HL-60/S4 (cell line): ENCODE measurements around the gene LINGO1.

Experiments used
- in situ Hi-C: fragments of 300-500 bp; cut with MboI; formaldehyde crosslinking; loops from 2 replicates; pipeline ENCODE4 v1.14.3; 2022; ENCODE audit warnings: low sequenced_read_pairs

Gene LINGO1

DNA sequence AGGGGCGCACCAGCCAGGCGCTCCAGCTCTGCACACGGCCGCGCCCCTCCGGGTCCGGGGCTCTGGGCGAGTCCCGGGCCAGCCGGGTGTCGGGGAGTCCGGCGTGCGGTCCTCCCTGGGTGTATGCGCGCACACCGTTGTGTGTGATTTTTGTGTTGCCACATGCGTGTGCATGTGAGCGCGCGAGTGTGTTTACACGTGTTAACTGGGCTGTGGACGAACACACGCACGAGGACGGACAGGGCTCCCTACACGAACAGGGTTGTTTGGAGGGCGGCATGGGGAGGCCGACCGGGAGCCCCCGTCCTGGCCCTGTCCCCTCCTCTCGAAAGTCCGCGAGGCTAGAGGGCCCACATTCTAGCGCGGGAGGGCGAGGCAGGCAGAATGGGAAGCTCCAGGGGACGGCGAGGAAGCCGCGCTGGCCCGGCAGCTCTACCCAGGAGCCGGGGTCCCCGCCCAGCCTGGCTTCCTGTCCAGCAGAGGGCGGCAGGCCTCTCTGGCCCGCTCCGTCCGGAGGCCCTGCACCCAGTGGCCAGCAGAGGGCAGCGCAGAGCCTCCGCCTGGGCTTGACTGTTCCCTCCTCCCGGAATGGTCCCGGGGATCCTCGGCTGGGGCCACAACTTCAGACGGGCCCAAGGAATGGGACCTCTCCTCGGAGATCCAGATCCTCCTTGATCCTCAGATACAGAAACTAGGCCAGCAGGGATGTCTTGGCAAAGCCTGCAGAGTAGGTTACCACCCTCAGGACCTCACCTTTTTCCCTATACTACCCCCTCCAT is 611 bp upstream of the LINGO1 start:
- in situ Hi-C loops: no loop called here

DNA sequence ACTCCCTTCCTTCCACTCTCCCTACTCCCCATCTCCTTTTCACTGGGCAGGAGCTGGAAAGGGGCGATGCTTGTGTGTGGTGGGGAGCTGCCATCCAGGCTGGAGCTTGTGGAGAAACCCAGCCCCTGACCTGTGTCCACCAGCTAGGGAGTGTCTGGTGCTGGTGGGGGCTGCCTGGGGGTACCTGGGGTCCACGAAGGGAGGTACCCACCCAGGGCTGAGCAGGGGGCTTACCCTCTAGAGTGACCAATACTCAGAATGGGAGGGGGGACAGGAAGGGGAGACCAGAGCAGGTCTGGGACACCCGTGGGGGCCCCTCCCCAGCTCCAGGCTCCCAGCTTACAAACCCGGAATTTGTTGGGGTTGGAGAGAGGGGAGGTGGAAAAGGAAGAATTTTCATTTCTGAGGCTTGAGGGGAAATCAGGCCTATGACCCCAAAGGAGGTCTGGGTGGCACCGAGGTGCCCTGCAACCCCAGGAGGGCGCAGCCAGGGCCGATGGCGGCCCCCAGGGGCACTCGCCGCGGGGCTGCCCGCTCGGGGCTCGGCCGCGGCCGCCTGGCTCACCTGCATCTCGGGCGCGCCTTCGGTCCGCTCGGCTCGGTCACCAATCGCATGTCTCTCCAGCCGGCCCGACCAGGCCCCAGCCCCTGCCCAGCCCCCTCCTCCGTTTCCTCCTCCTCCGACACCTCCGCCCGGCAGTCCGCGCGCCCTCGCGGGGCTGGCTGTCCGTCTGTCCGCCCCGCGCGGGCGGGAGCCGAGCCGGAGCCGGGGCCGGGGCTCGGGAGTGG is 773 bp downstream of the LINGO1 start:
- in situ Hi-C loops: no loop called here

DNA sequence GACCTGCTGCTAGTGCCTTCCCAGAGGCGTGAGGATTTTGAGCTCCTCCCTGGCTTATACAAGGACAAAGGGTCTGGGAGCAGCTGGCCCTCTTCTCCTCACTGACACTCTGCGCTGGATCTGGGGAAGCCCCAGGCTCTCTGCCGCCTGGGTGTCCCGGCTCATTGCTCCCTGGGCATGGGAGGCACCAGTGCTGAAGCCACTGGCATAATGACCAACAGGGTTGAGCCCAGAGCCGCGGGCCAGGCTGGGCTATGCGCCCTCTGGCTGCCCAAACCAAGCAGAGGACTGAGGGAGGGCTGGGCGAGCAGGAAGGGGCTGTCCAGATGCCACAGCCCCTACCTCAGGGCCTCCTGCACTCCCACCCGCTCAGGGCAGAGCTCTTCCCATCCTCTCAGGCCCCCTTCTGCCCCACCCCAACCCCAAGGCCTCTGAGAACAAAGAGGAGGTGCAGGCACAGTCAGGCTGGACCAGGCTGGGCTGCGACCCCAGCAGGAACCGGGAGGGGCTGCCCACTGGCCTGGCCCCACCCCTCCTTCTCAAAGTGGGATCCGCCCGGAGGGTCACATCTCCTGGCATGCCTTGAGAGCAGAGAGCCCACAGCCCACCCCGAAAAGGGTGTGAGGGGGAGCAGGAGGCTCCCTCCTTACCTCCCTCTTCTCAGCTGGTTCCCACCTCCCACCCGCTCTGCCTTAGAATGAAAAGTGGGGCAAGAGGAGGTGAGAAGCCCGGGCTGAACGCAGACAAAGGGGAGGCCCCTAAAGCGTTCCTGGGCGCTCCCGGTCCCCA is 1.6 kb downstream of the LINGO1 start:
- in situ Hi-C loops: no loop called here

DNA sequence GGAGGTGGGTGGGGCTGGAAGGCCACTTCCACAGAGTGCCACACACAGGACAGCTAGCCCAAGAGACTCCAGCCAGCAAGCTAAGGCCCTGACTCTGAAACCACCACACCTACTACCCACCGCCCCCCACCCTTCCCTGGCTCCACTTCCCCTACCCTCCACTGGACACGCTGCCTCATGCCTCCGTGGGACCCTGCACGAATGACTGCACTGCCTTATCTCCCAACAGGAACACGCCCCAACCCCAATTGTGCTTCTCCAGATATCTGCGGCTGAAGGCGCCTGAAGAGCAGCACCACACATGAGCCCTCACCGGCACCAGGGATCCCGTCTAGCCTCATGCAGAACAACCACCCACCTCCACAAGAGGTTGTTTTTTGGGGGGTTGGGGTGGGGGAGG is 2.7 kb downstream of the LINGO1 start:
- in situ Hi-C loops: no loop called here

DNA sequence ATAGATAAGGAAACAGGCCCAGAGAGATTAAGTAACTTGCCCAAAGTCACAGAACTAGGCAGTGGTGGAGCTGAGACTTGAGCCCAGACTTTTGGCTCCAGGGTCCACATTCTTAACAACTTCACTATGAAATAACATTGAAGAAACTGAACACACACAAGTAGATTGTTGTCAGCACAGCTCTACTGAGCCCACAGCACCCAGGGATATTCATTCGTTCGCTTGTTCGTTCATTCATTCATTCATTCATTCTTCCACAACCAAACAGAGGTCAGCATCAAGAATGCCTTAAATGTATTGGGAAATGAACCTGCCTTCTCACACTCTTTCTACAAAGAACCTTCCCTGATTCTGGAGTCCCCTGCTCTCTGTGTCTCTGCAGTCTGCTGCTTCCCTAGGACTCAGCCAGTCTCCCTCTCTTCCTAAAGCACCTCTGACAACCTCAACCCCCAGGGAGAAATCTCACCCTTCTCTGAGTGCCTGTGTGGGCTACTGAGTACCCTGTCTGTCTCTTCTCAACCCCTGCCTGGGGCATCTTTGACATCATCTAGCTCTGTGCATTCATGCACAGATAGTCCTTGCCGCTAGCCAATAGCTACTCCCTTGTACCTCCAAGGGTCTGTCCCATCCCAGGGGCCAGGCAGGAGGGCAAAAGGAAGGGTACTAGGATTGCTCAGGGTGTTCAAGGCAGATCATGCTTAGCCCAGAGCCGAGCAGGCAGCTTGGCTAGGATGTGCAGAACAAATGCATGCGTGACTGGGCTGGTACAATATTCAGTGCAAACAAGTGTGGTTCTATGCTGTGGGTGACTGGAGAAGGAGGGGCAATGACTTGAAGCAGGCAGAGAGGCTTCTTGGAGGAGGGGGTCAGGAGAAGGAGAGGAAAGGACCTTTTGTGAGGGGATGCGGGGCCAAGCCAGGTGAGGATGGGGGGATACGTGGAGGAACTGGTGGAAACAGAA is 3.4 kb downstream of the LINGO1 start:
- in situ Hi-C loops: no loop called here

DNA sequence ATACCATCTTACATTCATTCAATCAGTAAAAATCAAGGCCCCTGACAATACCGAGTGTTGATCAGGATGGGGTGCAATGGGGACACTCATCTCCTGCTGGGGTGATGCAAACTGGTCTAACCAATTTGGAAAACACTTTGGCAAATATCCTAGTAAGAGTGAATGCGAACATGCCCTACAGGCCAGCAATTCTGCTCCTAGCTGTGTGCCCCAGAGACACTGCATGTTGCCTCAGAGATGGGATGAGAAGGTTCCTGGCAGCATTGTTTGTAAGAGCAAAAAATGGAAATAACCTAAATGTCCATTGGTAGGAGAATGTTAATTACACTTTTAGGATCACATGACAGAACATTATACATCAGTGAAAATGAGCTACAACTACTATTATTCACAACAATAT is 4.7 kb downstream of the LINGO1 start:
- in situ Hi-C loops: no loop called here

DNA sequence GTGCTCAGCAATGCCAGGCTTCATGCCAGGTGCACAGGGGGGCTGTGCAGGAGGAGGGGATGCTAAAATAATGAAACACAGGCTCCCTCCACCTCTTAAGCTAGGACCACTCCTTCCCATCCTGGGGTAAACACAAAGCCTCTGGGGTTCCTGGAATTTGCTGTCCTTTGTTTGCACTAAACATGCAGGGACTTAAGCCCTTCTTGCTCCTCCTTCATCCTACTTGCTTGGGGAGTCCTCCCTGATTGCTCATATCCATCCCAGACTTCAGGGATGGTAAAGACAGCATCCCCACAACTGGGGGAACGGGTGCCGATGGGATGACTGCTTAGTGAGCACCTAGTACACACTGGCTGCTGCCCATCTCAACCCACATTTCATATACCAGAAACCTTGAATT is 5.1 kb downstream of the LINGO1 start:
- in situ Hi-C loops: no loop called here

DNA sequence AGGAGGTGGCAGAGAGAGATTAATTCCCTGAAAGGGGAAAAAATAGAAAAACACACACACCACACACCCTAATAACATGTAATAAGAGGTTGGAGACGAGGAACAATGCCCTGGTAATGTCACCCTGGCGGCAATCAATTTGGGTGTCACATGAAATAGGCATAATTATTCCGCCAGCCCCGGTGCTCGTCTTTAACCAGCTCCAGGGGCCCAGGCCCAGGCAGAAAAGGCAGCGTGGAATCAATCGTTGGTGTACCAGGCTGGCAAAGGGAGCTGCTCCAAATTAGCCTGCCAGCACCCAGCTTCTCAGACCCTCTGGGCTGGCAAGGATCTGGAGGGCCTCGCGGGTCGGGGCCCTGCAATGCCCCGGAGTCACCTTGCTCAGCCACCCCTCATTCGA is 5.6 kb downstream of the LINGO1 start:
- in situ Hi-C loops: no loop called here

DNA sequence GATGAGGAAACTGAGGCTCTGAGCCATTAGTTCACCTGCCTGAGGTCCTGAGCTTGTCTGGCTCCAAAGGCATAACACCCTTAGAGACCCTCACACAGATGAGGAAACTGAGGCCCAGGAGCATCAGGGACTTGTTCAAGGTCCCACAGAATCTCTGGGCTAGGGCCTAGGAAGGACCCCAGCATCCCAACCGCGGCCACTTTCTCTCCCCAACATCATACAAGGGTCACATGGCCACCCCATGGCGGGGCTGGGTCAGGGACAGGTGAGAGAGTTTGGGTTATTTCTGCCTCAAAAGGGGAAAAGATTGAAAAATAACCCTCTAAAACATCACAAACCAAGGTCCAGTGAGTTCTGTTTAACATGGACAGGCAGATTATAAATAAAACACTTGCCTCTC is 6.7 kb downstream of the LINGO1 start:
- in situ Hi-C loops: no loop called here

DNA sequence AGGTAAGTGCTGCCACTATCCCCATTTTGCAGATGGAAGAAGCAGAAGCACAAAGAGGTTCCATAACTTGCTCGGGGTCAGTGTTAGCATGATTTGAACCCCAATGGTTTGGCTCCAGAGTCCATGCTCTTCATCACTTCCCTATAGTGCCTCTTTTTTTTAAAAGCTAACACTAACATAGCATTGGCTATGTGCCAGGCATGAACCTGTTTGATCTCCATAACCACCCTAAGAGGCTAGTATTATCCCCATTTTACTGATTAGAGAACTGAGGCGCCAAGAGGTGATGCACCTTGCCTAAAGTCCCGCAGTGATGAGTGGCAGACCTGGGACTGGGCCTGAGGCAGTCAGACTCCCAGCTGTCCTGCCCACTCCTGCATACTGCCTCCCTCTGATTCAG is 7.3 kb downstream of the LINGO1 start:
- in situ Hi-C loops: no loop called here

DNA sequence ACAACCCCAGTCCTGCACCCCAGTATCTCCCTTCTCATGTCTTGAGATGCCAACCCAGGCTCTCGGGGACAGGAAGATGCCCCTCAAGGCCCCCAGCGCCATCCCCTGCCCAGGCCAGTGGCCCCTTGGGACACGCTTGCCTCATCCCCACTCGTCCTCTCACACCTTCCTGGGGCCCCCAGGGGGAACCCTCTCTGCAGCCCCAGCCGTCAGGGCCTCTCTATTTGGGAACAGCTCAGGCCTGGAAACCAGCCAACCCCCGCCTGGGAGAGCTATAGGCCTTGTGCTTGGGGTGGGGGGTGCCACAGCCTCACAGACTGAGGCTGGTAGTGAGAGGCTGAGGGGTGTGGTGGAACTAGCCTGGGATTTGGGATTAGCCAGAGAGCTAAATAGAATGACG is 7.8 kb downstream of the LINGO1 start:
- in situ Hi-C loops: no loop called here

DNA sequence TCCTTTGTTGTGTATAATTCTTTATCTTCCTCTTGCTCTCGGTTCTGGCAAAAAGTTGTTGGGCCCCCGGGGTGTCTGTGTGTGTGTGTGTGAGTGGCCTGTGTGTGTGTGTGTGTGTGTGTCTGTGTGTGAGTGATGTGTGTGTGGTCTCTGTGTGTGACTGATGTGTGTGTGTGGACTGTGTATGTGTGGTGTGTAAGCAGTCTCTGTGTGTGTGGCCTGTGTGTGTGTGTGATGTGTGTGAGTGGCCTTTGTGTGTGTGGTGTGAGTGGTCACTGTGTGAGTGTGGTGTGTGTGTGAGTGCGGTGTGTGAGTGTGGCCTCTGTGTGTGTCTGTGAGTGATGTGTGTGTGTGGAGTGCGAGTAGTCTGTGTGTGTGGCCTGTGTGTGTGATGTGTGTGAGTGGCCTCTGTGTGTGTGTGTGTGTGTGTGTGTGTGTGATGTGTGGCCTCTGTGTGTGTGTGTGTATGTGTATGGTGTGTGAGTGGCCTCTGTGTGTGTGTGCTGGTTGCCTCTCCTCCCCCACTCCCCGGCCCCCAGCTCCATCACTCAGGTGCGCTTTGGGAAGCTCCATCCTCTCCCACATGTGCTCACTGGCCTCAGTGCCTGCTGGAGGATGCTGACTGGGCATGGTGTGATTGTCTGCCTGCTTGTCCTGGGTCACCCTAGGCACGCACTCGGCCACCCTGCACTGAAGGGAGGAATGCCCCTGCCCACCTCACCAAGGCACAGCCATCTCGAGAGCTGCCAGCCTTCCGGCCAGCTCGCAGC is 8.8 kb downstream of the LINGO1 start:
- in situ Hi-C loops: no loop called here

DNA sequence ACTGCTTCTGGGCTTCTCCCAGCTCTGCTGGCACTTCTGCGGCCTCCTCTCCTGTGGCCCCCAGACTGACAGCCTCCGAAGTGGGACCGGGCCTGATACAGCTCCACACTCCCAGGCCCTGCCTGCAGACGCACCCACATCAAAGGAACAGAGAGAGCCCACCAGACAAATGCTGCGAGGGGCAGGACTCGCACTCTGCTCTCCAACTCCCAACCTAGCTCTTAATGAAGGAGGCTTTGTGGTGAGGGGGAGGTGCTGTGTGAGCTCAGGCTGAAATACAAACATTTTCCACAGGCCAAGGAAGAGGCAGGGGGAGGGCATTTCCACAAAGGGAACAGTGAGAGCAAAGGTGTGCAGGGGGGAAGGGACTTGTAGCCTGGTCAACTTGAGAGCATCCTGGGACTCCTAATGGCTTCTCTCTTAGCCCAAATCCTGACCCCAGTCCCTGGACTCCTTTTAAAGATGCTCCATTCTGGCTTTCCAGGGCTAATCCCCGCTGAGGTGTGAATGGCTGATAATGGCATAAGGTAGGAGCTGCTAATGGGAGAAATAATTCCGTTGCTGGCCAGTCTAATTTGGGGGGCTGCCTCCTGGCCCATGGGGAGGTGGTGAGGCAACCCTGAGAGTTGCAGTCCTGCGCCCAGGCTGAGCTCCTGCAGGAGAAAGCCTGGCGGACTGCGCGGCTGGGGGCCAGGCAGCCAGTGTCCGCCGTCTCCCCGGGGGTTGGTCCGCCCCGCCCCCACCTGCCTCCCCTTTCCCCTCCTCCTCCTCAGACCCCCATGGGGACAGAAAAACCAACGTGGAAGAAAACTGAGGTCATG is 9.6 kb downstream of the LINGO1 start:
- in situ Hi-C loops: no loop called here

DNA sequence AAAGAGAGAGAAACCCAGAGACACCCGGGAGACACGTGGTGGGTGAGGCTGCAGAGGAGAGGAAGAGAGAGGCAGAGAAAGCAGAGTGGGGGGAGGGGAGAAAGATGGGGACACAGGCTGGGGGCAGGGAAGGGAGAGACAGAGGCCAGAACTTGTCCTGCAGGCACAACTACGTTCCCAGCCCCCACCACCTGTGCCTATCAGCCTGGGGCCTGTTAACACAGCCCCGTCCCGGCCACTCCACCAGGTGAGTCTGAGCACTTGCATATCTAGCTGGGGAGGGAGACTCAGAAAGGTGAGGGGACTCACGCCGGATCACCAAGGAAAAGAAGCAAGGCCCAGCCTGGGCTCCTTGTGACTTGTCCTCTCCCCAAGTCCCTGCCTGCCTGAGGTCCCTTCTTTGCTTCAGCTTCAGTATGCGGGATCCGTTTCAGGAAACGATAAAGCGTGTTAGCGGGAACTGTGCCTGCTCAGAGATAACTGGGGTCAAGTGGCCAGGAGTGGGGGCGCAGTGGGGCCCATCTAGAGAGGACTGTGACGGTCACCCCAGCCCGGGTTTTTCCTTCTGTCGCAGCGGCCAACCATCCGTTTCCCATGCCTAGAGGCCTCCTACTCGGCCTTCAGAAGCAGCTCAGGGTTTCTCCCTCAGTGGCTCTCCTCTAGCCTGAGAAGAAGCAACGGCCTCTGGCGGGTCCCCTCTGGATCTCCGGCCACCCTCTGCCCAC is 10.3 kb downstream of the LINGO1 start:
- in situ Hi-C loops: no loop called here

DNA sequence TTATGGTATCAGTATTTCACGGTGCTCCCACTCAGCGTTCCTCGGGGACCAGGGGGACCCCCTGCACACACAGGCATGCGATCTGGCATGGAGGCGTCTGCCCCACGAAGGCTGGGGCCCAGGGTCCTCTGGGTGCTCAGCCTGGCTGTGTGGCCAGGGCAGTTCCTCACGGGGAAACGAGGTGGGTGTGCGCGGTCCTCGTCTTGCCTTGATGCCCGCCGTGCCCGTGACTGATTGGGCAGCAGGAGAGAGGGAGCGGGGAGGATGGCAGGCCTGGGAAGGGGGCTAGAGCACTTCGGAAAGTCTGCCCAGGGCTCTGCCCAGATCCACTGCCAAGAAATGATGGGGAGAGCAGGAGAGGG is 10.9 kb downstream of the LINGO1 start:
- in situ Hi-C loops: no loop called here

DNA sequence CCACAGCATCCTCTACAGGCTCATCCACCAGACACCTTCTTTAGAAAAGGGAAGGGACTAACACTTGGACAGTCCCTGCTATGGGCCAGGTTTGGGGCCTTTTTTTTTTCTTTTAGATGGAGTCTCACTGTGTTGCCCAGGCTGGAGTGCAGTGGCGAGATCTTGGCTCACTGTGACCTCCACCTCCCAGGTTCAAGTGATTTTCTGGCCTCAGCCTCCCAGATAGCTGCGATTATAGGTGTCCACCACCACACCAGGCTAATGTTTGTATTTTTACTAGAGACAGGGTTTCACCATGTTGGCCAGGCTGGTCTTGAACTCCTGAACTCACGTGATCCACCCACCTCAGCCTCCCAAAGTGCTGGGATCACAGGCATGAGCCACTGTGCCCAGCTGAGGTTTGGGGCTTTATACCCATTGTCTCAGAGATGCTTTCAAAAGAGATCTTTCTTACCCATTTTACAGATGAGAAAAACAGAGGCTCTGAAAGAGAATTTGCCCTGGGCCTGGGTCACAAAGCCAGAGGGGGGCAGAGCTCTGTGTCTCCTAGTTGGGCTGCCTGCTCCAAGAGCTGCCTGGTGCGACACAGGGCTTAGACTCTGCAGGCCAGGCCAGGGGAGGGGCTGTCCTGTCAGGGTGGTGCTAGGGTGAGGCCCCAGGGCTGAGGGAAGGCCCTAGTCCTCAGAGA is 11.6 kb downstream of the LINGO1 start:
- in situ Hi-C loops: no loop called here

DNA sequence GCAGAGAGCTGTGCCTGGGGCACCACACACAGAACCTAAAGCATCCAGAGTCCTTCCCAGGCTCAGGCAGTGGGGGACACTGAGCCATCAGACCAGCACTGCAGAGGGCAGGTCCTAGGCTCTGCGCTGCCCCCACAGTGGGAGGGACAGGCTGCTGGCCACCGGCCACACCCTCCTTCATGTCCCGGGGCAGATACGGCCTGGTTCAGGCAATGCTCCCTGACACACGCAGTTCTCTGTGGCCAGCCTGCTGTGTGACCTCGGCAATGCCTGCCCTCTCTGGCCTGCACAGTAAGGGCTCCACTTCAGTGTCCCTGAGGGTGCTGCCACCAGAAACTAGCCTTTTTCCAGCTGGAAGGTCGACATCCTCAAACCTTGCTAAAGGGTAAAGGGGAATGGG is 12.4 kb downstream of the LINGO1 start:
- in situ Hi-C loops: no loop called here

DNA sequence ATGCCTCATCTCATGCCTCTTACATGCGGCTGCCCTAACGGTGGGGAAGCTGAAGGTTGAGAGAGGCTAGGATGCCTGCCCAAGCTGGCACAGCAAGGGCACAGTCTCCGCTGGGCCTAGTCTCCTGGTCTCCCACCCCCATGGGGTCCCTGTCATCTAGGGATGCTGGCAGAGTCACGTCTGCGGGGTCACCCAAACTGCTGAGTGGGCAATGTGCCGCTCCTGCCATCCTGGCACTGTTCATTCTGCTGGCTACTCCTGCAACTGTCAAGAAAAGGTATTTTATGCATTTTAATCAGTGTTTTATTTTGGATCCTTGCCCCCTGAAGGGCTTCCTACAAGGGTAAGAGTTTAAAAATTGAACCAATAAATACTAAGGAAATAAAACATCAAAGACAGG is 12.8 kb downstream of the LINGO1 start:
- in situ Hi-C loops: no loop called here
